Measurements from ENCODE around the gene MRPL21. TPM values are rescaled to one million over a fixed set of nuclear protein-coding genes. Genes with fewer than 3 reads are reported as not detected.

Gene MRPL21
- total and polyA plus RNA-seq, 2 experiments from 2014 or later: 62.4 to 232 TPM

GRCh38 chr11:68930991-68931855 is 27.6 kb upstream of the MRPL21 start (continued):
- TF ChIP-seq CTCF (conservative IDR thresholded peaks at IDR 0.05; ENCODE audit: low read depth in 2 of 2): no peak
- TF ChIP-seq EZH2phosphoT487 (IDR thresholded peaks at IDR 0.05; ENCODE audit: unreplicated experiment): no peak
- TF ChIP-seq REST (IDR thresholded peaks at IDR 0.05; ENCODE audit: unreplicated experiment): no peak

DNA sequence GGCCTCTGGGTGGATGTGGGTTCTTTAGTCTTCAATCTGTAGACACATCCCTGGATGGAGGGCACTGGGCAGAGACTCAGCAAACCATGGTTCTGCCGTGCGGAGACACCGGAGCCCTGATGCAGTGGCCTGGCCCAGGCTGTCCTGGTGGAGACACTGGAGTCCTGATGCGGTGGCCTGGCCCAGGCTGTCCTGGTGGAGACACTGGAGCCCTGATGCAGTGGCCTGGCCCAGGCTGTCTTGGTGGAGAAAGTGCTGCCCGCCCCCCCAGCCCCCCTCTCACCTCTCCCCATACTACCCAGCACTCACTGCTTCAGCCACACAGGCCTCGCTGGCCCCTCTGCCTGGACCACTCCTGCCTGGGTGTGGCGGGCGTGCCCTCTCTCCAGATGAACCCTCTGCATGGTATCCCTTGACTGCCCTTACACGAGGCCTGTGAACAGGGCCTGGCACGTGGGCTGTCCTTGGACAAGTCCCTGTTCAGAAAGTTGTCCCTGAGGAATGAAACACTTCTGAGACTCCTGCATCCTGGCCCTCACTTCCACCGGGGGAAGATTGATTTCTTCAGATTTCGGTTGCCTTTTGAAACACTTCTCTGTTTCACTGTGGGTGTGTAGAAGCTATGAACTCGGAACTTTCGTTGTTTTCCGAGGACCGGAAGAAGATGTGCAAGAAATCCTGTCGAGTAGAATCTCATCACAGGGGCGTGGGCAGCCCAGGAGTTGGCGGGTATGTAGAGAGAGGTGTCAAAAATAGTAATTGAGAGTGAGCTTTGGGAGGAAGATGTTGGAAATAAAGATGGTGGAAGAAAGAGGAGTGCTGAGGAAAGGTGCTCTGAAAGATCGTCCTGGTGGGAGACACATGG is 26.3 kb upstream of the MRPL21 start:
- Histone ChIP-seq H3K9me2 (ENCODE audit: insufficient read depth) (no peaks in the 10 kb centered on the region), H3K27ac (ENCODE audit: low read depth) (no peak overlapping the region), H2AFZ (no peak overlapping the region), H4K20me1 (replicated peaks; ENCODE audit: insufficient read depth) (peaks cover 3% of the 10 kb centered on the region; the same call in 1 of the 2 replicates), H3K27me3 (ENCODE audit: insufficient read depth) (no peaks in the 10 kb centered on the region), H3F3A (replicated peaks; ENCODE audit: low read depth) (no peaks in the 10 kb centered on the region), H3K36me3 (ENCODE audit: insufficient read depth) (peaks cover 24% of the 10 kb centered on the region), H3K4me1 (ENCODE audit: insufficient read depth) (no peaks in the 10 kb centered on the region), H3K4me2 (no peak overlapping the region), H3K79me2 (replicated peaks; ENCODE audit: insufficient read depth) (no peaks in the 10 kb centered on the region), H3K4me3 (no peak overlapping the region)
- no peak for TF ChIP-seq ZNF114 (CRISPR knock-in tag; IDR thresholded peaks at IDR 0.05)
- no peak overlapping the region for H3K4me3 Mint-ChIP-seq
- H3K9me3 Mint-ChIP-seq: peaks cover 14% of the 10 kb centered on the region
- H3K36me3 Mint-ChIP-seq (ENCODE audit: low read depth): peaks cover 54% of the 10 kb centered on the region
- ATAC-seq (no peak), DNase-seq (ENCODE audit: low spot score) (no peak)
- H3K4me1 Mint-ChIP-seq: no peaks in the 10 kb centered on the region
- H3K27me3 Mint-ChIP-seq (ENCODE audit: insufficient read depth, low read depth, poor library complexity): peaks cover 5% of the 10 kb centered on the region
- no peak overlapping the region for H3K27ac Mint-ChIP-seq

GRCh38 chr11:68929135-68929534 is 25.5 kb upstream of the MRPL21 start:
- no peak overlapping the region for H3K27ac Mint-ChIP-seq
- H3K36me3 Mint-ChIP-seq (ENCODE audit: low read depth): peaks cover 62% of the 10 kb centered on the region
- no peak overlapping the region for H3K4me3 Mint-ChIP-seq
- TF ChIP-seq ZNF462 (CRISPR knock-in tag; IDR thresholded peaks at IDR 0.05): no peak

More at GRCh38 chr11:68929135-68929534, 25.5 kb upstream of the MRPL21 start:
- Histone ChIP-seq H3K36me3 (ENCODE audit: insufficient read depth) (peaks cover 29% of the 10 kb centered on the region), H3K9me2 (ENCODE audit: insufficient read depth) (no peaks in the 10 kb centered on the region), H3K4me3 (no peak overlapping the region), H4K20me1 (replicated peaks; ENCODE audit: insufficient read depth) (peaks cover 3% of the 10 kb centered on the region; the same call in 1 of the 2 replicates), H3K27me3 (ENCODE audit: insufficient read depth) (no peaks in the 10 kb centered on the region), H3F3A (replicated peaks; ENCODE audit: low read depth) (no peaks in the 10 kb centered on the region), H2AFZ (no peak overlapping the region), H3K27ac (ENCODE audit: low read depth) (no peak overlapping the region), H3K4me2 (no peak overlapping the region), H3K79me2 (replicated peaks; ENCODE audit: insufficient read depth) (no peaks in the 10 kb centered on the region), H3K4me1 (ENCODE audit: insufficient read depth) (no peaks in the 10 kb centered on the region)
- Mint-ChIP-seq H3K4me1 (no peaks in the 10 kb centered on the region), H3K27me3 (ENCODE audit: insufficient read depth, low read depth, poor library complexity) (peaks cover 5% of the 10 kb centered on the region), H3K9me3 (peaks cover 20% of the 10 kb centered on the region)
- no peak for DNase-seq (ENCODE audit: low spot score)
- no peak for ATAC-seq

Measured in GM23338 (cell line).